Testis (tissue), 3 donors: ENCODE measurements around the gene RPL35A. TPM values are rescaled to one million over a fixed set of nuclear protein-coding genes. Genes with fewer than 3 reads are reported as not detected.

Source experiments
- DNase-seq: peaks from one replicate; pipeline ENCODE4 v3.0.0-alpha.2; 2019
- H3K27ac ChIP-seq, 2 donors: fragments of 200-600 bp; sonication (generic); one replicate each; pipeline ENCODE4 v1.5.1; 2019
- H3K27me3 ChIP-seq: fragments of 200-600 bp; sonication (generic); one replicate; pipeline ENCODE4 v1.5.1; 2019
- H3K36me3 ChIP-seq: fragments of 200-600 bp; sonication (generic); one replicate; pipeline ENCODE4 v1.5.1; 2017; ENCODE audit warnings: low read depth; ENCODE audit errors: missing control alignments
- H3K4me1 ChIP-seq: fragments of 200-600 bp; sonication (generic); one replicate; pipeline ENCODE4 v1.5.1; 2019
- H3K4me3 ChIP-seq, 2 donors: fragments of 200-600 bp; sonication (generic); one replicate each; pipeline ENCODE4 v1.5.1; 2017 to 2019
- H3K9me3 ChIP-seq: fragments of 200-600 bp; sonication (generic); one replicate; pipeline ENCODE4 v1.5.1; 2017
- POLR2A ChIP-seq: fragments of 450-650 bp; IDR thresholded peaks from one replicate; pipeline ENCODE4 v1.6.1; 2017; ENCODE audit warnings: antibody characterized with exemption, mild to moderate bottlenecking, moderate library complexity
- WGBS, 2 donors: methylation state at CpG; one replicate each; pipeline ENCODE4 v1.1.5; 2018; 5-methylcytosine and 5-hydroxymethylcytosine counted together
- intact Hi-C: fragments of 100-400 bp; cut with DNase I; formaldehyde crosslinking; loops from one replicate; pipeline ENCODE4 v1.15.1; 2023; ENCODE audit warnings: low total_unique reads
- polyA plus RNA-seq: library from polyadenylated mRNA; stranded (reverse); fragments of 350-450 nt; fragmentation: Illumina TruSeq; extraction: RNeasy Lipid Tissue Mini Kit (QIAGEN cat#74804); gene quantifications from one replicate; pipeline ENCODE4 v1.2.3, GENCODE V29; 2014; ENCODE audit warnings: low read depth, low replicate concordance; ENCODE audit not compliant: insufficient read depth
- total RNA-seq, 2 donors: library from RNA; depleted of rRNA; stranded (reverse); fragments of >200 nt; gene quantifications; one replicate each; pipeline ENCODE4 v1.2.3, GENCODE V29; 2016
- TF ChIP-seq, protein P1 (sequence below), 3 experiments: fragments of 450-650 bp in 2 of 3; fragments of 200-600 bp in 1 of 3; sonication (generic) in 1 of 3; IDR thresholded peaks; one replicate each; pipeline ENCODE4 v1.5.1; 2016 to 2019; ENCODE audit warnings: antibody characterized with exemption in 3 of 3, mild to moderate bottlenecking in 2 of 3, moderate library complexity in 1 of 3

RPL35A gene
- total and polyA plus RNA-seq, 3 donors from 2014 or later = 264 to 869 (median 446) TPM

DNA sequence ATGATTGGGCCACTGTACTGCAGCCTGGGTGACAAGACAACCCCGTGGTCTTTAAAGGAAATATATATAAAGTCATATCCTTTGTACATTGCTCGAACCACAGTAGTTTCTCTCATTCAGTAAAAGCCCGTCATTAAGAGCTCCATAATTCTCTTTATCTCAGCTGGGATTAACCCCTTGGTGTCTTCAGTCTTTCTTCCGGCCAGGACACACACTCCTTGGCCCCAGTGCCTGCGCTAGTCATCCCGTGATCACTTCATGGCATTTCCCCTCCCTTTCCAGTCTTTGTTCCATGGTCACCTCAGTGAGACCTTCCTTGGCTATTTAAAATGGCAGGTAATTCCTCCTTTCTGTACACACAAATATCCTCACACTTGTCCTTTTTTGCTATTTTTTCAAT is 3.3 kb downstream of the RPL35A start:
- no peak overlapping the region for H3K27ac ChIP-seq
- WGBS, 2 donors = 52 to 74% methylated on average over 6 of the region's 6 CpGs

DNA sequence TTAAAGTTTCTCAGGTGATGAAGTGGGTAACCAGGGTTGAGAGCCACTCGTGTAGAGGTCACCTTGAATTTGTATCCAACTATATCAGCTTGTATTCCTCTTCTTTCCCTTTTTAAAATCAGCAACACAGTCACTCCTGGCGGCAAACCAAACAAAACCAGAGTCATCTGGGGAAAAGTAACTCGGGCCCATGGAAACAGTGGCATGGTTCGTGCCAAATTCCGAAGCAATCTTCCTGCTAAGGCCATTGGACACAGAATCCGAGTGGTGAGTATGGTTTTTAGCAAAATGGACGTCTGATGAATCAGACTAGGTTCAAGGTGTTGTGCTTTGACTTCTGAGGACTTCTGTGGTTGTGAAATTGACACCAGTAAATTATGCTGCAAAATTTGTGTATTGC is 3.9 kb downstream of the RPL35A start:
- peaks cover 26% of the 10 kb centered on the region for H3K4me1 ChIP-seq

More for the DNA sequence above, 3.3 kb downstream of the RPL35A start:
- no peaks in the 10 kb centered on the region for H3K9me3 ChIP-seq
- H3K4me3 ChIP-seq = no peak overlapping the region
- intact Hi-C loops = no loop called here
- no peak for DNase-seq
- no peaks in the 10 kb centered on the region for H3K27me3 ChIP-seq
- TF ChIP-seq POLR2A = no peak
- TF ChIP-seq, protein P1, sequence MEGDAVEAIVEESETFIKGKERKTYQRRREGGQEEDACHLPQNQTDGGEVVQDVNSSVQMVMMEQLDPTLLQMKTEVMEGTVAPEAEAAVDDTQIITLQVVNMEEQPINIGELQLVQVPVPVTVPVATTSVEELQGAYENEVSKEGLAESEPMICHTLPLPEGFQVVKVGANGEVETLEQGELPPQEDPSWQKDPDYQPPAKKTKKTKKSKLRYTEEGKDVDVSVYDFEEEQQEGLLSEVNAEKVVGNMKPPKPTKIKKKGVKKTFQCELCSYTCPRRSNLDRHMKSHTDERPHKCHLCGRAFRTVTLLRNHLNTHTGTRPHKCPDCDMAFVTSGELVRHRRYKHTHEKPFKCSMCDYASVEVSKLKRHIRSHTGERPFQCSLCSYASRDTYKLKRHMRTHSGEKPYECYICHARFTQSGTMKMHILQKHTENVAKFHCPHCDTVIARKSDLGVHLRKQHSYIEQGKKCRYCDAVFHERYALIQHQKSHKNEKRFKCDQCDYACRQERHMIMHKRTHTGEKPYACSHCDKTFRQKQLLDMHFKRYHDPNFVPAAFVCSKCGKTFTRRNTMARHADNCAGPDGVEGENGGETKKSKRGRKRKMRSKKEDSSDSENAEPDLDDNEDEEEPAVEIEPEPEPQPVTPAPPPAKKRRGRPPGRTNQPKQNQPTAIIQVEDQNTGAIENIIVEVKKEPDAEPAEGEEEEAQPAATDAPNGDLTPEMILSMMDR (IDR thresholded peaks at IDR 0.05) = no peak
- H3K4me1 ChIP-seq = peaks cover 26% of the 10 kb centered on the region
- no peaks in the 10 kb centered on the region for H3K36me3 ChIP-seq

DNA sequence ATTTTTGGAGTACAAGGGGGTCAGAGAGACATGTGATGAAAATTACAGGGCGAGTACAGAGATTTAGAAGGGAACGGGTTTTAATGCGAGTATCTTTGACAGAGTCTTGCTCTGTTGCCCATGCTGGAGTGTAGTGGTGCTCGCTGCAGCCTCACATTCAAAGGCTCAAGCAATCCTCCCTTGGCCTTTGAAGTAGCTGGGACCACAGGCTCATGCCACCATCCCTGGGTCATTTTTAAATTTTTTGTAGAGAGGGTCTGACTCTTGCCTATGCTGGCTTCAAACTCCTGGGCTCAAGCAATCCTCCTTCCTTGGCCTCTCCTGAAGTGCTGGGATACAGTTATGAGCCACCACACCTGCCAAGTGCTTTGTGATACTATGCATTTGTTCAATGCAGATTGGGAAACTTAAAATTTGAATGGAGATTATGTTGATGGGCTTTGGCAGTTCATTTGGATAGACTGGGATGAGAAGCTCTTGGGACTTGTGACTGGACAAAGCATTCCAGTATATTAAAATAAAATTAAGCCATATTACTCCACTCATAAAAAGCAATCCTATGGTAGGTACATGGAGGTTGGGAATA is 6.0 kb downstream of the RPL35A start:
- Histone ChIP-seq H3K27ac (no peak overlapping the region), H3K4me3 (no peak overlapping the region), H3K9me3 (no peaks in the 10 kb centered on the region), H3K36me3 (no peaks in the 10 kb centered on the region), H3K4me1 (peaks cover 33% of the 10 kb centered on the region), H3K27me3 (no peaks in the 10 kb centered on the region)
- TF ChIP-seq POLR2A = no peak
- TF ChIP-seq, protein P1 (IDR thresholded peaks at IDR 0.05) = no peak
- intact Hi-C loops = no loop called here
- WGBS, 2 donors = 86 to 89% methylated on average over 4 of the region's 4 CpGs
- DNase-seq = no peak

More for the DNA sequence above, 3.9 kb downstream of the RPL35A start:
- no peak for DNase-seq
- TF ChIP-seq POLR2A = no peak
- TF ChIP-seq, protein P1 (IDR thresholded peaks at IDR 0.05) = no peak
- intact Hi-C loops = no loop called here
- H3K27me3 ChIP-seq = no peaks in the 10 kb centered on the region
- 43 to 49% methylated on average over 7 of the region's 7 CpGs for WGBS, 2 donors
- H3K36me3 ChIP-seq = no peaks in the 10 kb centered on the region
- no peaks in the 10 kb centered on the region for H3K9me3 ChIP-seq
- H3K27ac ChIP-seq = no peak overlapping the region
- H3K4me3 ChIP-seq = no peak overlapping the region

DNA sequence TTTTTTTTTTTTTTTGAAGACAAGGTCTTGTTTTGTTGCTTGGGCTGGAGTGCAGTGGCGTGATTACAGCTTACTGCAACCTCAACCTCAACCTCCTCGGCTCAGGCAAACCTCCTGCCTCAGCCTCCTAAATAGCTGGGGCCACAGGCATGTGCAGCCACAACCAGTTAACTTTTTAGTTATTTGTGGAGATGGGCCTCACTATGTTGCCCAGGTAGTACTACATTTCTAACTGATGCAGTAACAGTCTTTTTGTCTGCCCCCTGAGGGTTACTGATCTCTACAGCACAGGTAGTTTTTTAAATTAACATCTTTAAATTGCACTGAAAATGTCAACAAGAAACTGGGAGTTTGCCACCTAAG is 6.6 kb downstream of the RPL35A start:
- 91 to 92% methylated on average over 2 of the region's 2 CpGs for WGBS, 2 donors
- H3K36me3 ChIP-seq = no peaks in the 10 kb centered on the region
- no peak for DNase-seq
- H3K4me1 ChIP-seq = peaks cover 26% of the 10 kb centered on the region
- H3K27ac ChIP-seq = no peak overlapping the region
- H3K4me3 ChIP-seq = no peak overlapping the region
- intact Hi-C loops = no loop called here
- no peaks in the 10 kb centered on the region for H3K9me3 ChIP-seq
- no peaks in the 10 kb centered on the region for H3K27me3 ChIP-seq
- TF ChIP-seq, protein P1 (IDR thresholded peaks at IDR 0.05) = no peak
- TF ChIP-seq POLR2A = no peak

DNA sequence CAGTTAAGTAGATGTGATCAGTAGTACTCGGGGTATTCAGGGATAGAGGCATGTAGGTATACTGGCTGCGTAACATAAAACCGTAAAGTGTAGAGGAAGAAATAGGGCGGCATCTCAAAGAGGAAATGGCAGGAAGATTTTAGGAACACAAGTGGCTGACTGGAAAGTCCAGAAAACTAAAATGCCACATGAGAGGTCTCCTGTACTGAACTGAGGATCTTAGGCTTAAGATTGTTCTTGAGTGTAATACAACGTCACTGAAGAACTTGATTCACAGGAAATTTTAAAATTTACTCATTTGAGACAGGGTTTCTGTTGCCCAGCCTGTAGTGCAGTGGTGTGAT is 7.8 kb downstream of the RPL35A start:
- no peak overlapping the region for H3K27ac ChIP-seq
- no peaks in the 10 kb centered on the region for H3K36me3 ChIP-seq
- intact Hi-C loops = no loop called here
- WGBS, 2 donors = 90 to 91% methylated on average over 5 of the region's 5 CpGs
- TF ChIP-seq, protein P1 (IDR thresholded peaks at IDR 0.05) = no peak
- no peaks in the 10 kb centered on the region for H3K27me3 ChIP-seq
- peaks cover 16% of the 10 kb centered on the region for H3K4me1 ChIP-seq
- H3K9me3 ChIP-seq = no peaks in the 10 kb centered on the region
- H3K4me3 ChIP-seq = no peak overlapping the region
- no peak for DNase-seq
